RWPE2 (cell line): ENCODE measurements around the gene GH1.
A peak's percentile ranks its signal among the peaks of the same experiment; 100 is the strongest.

Experiments used
- ATAC-seq: fragments of 200-7000 bp; cut with Tn5 transposase; 3 replicates; pipeline ENCODE4 v1.9.1; 2021; ENCODE audit warnings: low read depth
- DNase-seq: peaks from one replicate; pipeline ENCODE4 v3.0.0-alpha.2; 2020; ENCODE audit warnings: low spot score
- H3K27ac ChIP-seq: fragments of 450-650 bp; 2 replicates; pipeline ENCODE4 v1.5.1; 2017; ENCODE audit warnings: mild to moderate bottlenecking; ENCODE audit not compliant: poor library complexity, severe bottlenecking
- H3K27me3 ChIP-seq: fragments of 250-450 bp; sonication (Bioruptor Pico); 2 replicates; pipeline ENCODE4 v1.5.1; 2021; ENCODE audit warnings: mild to moderate bottlenecking, moderate library complexity; ENCODE audit not compliant: insufficient read depth, poor library complexity, severe bottlenecking
- H3K36me3 ChIP-seq: fragments of 250-450 bp; sonication (Bioruptor Pico); 2 replicates; pipeline ENCODE4 v1.5.1; 2020; ENCODE audit warnings: low read depth, mild to moderate bottlenecking, moderate library complexity
- H3K4me1 ChIP-seq: fragments of 250-450 bp; sonication (Bioruptor Pico); 2 replicates; pipeline ENCODE4 v1.5.1; 2021; ENCODE audit warnings: mild to moderate bottlenecking, moderate library complexity; ENCODE audit not compliant: insufficient read depth, poor library complexity, severe bottlenecking
- H3K4me3 ChIP-seq: fragments of 250-450 bp; sonication (Bioruptor Pico); 2 replicates; pipeline ENCODE4 v1.5.1; 2021; ENCODE audit warnings: mild to moderate bottlenecking, moderate library complexity; ENCODE audit not compliant: severe bottlenecking
- H3K9me3 ChIP-seq: fragments of 250-450 bp; sonication (Bioruptor Pico); 2 replicates; pipeline ENCODE4 v1.5.1; 2021; ENCODE audit warnings: mild to moderate bottlenecking, moderate library complexity; ENCODE audit not compliant: severe bottlenecking
- TF ChIP-seq, protein P1 (sequence below): fragments of 450-650 bp; IDR thresholded peaks from one replicate; pipeline ENCODE4 v1.5.1; 2017; ENCODE audit warnings: mild to moderate bottlenecking, moderate library complexity; ENCODE audit not compliant: poor library complexity, severe bottlenecking

GH1 gene

DNA sequence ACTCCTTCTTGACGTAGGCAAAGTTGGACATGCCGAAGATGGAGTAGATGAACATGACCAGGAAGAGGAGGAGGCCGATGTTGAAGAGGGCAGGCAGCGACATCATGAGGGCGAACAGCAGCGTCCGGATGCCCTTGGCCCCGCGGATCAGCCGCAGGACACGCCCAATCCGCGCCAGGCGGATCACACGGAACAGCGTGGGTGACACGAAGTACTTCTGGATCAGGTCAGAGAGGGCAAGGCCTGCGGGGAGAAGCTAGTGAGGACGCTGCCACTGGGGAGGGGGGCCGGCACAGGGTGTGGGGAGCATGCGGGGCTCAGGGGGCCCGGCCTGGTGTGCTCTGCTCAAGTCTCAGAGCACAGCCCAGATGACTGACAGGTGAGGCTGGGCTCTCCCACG is 23.1 kb upstream of the GH1 start:
- H3K4me1 ChIP-seq = no peaks in the 10 kb centered on the region
- H3K36me3 ChIP-seq = no peaks in the 10 kb centered on the region
- no peak overlapping the region for H3K27ac ChIP-seq
- no peaks in the 10 kb centered on the region for H3K27me3 ChIP-seq
- no peaks in the 10 kb centered on the region for H3K9me3 ChIP-seq
- DNase-seq (no peak), ATAC-seq (no peak)
- TF ChIP-seq, protein P1, sequence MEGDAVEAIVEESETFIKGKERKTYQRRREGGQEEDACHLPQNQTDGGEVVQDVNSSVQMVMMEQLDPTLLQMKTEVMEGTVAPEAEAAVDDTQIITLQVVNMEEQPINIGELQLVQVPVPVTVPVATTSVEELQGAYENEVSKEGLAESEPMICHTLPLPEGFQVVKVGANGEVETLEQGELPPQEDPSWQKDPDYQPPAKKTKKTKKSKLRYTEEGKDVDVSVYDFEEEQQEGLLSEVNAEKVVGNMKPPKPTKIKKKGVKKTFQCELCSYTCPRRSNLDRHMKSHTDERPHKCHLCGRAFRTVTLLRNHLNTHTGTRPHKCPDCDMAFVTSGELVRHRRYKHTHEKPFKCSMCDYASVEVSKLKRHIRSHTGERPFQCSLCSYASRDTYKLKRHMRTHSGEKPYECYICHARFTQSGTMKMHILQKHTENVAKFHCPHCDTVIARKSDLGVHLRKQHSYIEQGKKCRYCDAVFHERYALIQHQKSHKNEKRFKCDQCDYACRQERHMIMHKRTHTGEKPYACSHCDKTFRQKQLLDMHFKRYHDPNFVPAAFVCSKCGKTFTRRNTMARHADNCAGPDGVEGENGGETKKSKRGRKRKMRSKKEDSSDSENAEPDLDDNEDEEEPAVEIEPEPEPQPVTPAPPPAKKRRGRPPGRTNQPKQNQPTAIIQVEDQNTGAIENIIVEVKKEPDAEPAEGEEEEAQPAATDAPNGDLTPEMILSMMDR = no peak
- H3K4me3 ChIP-seq = no peak overlapping the region

GRCh38 chr17:63941162-63941561 is 22.5 kb upstream of the GH1 start:
- Histone ChIP-seq H3K9me3 (no peaks in the 10 kb centered on the region), H3K4me1 (no peaks in the 10 kb centered on the region), H3K36me3 (no peaks in the 10 kb centered on the region), H3K27ac (no peak overlapping the region), H3K4me3 (no peak overlapping the region), H3K27me3 (no peaks in the 10 kb centered on the region)
- ATAC-seq (no peak), DNase-seq (no peak)
- TF ChIP-seq, protein P1 = no peak

GRCh38 chr17:63940584-63940983 is 21.9 kb upstream of the GH1 start:
- Histone ChIP-seq H3K27me3 (no peaks in the 10 kb centered on the region), H3K4me1 (no peaks in the 10 kb centered on the region), H3K9me3 (no peaks in the 10 kb centered on the region), H3K27ac (no peak overlapping the region), H3K36me3 (no peaks in the 10 kb centered on the region), H3K4me3 (no peak overlapping the region)
- ATAC-seq = no peak
- no peak for DNase-seq
- TF ChIP-seq, protein P1 = no peak

- TF ChIP-seq, protein P1 = no peak
- no peak for DNase-seq
- Histone ChIP-seq H3K36me3 (no peaks in the 10 kb centered on the region), H3K27ac (no peak overlapping the region), H3K4me1 (no peaks in the 10 kb centered on the region), H3K27me3 (no peaks in the 10 kb centered on the region), H3K4me3 (no peak overlapping the region), H3K9me3 (no peaks in the 10 kb centered on the region)
- ATAC-seq = no peak
Observed at GRCh38 chr17:63939884-63940283, 21.2 kb upstream of the GH1 start.

DNA sequence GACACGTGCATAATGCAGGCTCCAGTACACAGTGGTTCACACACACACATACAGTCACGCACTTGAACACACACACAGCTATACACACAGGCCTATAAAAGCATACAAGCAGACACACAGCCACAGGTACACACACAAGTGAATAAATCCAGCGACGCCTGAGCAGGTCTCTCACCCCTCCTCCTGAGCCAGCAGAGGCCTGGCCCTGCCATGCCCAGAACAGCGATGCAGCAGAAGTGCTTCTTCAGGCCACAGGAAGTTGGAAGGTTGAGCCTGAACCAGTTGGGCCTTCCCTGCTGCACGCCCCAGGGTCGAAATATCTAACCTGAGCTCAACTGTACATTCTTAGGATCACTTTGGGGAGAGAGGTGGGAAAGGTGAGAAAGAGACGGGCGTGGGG is 20.8 kb upstream of the GH1 start:
- Histone ChIP-seq H3K27ac (no peak overlapping the region), H3K36me3 (no peaks in the 10 kb centered on the region), H3K27me3 (no peaks in the 10 kb centered on the region), H3K4me3 (no peak overlapping the region), H3K9me3 (no peaks in the 10 kb centered on the region), H3K4me1 (no peaks in the 10 kb centered on the region)
- no peak for DNase-seq
- 0 out of 3 replicates have a peak, but pooled peaks have one; percentile 10 for ATAC-seq
- TF ChIP-seq, protein P1 = no peak
